HG03442 (cell line): ENCODE measurements around the gene CETN3.
A peak's percentile ranks its signal among the peaks of the same experiment; 100 is the strongest.

Source experiments
- ATAC-seq: cut with Tn5 transposase; IDR thresholded peaks from one replicate; pipeline ENCODE4 v1.9.1; 2021; ENCODE audit warnings: mild to moderate bottlenecking, moderate library complexity; ENCODE audit not compliant: unreplicated experiment

Gene CETN3

DNA sequence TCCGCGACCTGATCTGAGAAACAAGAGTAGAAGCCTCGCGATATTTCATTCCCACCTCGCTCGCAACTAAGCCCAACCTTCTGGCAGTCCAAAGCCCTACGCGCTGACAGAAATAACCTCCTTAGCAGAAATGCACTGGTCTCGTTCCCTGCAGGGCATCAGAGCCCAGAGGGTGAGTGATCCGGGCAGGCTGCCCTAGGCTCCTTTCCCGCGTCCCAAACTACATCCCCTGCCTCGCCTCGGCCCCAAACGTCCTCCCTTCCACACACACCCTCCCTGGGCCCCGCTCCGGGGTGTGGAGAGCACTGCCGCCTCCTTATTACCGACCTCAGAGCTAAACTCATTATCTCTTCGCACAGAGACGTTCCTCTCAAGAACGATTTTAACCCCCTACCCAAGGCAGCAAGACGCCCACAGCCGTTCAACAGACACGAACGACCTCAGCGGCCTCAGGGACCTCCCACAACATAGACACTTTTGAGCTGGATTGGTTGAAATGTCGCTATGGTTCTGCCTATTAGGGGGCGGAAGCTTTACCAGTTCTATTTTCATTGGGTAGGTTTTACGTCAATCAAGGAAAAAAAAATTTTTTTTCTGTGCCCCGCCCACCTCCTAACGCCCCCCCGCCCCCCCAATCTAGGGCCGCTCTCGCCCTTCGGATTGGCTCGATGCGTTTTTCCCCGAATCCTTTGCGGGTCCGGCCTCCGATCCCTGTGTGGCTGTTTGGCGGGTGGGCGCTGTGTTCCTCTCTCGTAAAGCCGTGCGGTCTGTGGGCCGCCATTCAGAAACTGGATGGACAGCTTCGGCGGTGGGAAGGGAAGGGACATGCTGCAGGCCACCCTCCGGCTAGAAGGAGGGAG lies at the start of gene CETN3:
CETN3 (minus strand) TSS at position 439 of the 860 bp plus-strand sequence; CDS start at position 344, 95 bp downstream.
- peak; percentile 91 for ATAC-seq

DNA sequence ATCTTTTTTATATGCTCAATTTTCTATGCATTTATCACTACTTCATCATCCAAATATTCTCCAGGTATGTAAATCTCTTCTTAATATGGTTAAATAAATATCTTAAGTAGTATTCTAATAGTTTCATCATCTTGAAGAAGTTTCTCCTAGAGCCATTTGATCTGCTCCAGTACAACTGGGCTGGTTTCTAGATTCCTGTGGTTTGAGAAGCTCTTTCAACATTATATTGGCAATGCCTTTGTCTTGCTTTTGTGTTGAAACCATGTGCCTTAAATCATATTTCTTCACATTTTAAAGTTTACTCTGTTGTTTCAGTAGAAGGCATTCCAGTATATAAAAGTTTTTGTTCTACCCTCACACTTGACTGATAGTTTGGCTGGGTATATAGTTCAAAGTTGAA lies 37.4 kb upstream of the CETN3 start:
- ATAC-seq = no peak

DNA sequence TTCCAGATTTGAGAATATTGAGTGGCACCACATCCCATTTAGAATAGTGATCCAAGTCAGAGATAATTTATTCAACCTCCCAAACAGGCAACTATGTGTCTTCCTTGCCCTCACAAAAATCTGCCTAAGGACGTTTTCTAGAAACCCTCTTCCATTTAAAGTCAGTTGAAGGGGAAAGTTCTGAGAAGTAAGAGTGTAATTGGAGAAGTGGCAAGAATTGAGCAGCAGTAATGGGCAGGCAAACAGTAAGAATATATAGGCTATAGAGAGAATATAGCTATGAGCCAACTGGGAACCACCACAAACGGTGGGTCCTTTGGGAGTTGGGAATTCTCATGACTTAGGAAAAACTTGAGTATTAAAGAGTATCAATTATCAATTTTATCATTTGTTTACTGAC lies 31.1 kb upstream of the CETN3 start:
- no peak for ATAC-seq

DNA sequence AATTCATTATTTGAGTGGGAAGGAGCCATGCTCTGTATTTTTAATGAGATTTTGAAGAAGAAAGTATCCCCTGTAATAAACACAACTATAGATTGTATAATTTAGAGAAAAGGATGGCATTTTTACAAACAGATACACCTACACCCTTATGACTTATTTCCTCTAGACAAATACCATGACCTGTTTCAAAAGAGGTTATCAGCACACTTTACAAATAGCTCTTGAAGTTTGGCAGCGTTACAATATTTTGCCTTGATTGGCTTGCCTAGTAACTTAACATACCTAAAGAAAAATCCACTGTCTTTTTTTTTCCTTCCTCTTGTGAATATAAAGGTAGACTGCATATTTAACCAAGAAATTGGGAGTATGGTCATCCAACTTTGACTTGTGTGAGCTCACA lies 28.5 kb upstream of the CETN3 start:
- ATAC-seq = no peak

DNA sequence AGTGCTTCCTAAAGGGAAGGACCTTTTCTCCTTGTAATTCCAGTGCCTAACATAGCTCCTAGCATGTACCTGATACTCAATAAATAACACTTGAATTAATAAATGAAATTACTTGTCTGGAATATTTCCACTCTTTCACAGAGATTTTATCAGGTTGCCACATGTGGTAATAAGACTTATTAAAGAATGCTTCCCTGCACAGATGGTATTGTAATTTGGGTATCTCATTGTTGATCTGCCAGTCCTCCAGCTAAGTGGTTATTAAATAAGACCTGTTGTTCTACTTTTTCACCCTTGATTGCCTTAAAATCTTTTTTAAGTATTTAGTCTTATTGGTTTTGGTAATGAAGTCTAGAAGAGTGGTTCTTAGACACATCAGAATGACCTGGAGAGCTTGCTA lies 28.1 kb upstream of the CETN3 start:
- no peak for ATAC-seq

DNA sequence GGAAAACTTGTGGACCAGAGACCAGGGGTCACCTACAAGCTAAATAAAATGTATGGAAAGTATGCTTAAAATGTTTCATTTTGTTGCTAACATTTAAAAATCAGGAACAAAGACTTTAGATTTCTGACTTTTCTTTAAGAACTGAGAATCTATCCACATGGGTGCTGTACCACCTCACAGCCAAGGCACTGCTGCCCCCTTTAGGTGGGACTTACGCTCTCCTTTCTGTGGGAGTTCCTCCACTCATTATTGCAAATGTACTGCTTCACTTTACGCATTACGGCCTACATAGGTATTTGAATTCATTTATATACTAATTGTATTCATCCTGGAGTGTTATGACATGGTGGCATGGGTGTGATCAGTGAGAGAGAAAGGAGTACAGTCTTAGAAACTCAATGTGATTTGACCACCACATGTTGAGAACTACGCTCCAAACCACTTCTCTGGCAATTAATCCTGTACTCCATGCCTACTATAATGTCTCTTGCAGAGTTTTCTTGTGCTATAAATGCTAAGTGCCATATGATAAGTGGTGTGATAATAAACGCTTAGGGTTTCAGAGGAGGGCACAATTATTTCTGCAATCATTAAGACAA lies 24.7 kb upstream of the CETN3 start:
- ATAC-seq = no peak

DNA sequence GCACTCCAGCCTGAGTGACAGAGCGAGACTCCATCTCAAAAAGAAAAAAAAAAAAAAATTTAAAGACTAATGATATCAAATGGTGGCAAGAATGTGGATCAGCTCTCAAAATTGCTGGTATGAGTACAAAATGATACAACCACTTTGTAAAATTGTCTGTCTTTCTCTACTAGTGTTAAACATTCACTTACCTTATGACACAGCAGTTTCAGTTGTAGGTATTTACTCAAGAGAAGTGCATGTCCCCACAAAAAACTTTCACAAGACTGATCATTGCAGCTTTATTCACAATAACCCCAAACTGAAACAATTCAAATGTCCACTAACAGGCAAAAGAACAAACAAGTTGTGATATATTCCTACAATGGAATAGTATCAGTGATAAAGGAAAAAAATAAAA lies 14.7 kb upstream of the CETN3 start:
- ATAC-seq = no peak

DNA sequence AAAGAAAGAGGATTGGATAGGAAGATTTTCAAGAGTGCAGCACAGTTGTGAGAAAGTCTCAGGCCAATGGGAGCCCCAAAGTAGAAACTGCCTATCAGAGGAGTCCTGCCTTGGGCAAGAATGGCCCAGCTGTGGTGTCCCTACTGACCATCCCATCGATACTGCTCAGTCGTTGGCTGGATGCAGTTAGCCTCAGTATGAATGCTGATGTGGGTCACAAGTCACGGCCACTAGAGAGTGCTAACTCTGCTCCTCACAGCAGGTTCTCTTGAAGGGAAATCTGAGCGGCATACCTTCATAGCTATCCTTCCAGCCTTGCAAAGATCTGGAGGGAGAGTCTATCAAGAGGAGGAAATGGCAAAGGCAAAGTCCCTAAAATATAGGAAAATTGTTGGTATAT lies 11.6 kb upstream of the CETN3 start:
- no peak for ATAC-seq

DNA sequence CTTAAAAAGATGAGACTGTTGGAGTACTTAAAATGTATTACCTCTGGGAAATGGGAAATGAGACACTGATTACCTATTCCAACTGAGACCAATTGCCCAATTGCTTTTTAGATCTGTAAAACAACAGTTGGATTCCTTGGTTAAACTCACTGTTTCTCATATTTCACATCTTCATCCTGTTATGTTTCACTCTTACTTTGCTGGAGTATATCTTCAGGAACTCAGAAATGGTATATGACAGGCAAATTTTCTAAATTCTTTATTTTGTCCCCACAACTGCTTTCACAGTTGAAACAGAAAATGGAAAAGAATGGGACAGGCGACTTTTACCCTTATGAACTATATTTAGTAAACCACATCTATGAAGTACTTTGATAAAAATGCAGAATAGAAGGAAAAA lies 8.7 kb upstream of the CETN3 start:
- ATAC-seq = no peak

DNA sequence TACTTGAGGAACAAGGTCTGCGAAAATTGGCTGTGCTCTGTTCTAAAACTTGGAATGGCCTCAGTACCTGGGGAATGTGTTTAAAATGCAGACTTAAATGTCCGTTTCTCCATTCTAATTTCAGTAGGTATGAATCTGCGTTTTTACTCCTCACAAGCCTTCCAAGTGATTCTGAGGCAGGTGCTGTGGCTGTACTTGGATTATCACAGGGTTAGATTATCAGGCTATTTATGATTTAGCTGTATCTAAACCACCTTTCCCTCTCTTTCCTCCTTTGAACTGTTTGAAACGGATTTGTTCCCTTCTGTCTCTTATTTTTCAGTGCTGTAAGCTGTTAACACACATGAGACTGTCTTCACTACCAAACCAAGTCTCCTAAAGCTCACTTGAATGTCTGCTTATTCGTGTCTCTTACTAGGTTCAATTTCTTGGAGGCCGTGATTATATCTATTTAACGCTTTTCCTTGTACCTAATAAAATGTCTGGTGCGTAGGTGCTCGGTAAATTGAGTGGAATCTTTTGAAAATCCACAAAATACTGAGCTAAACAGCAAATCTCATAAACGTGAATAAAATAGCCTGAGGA lies 714 bp upstream of the CETN3 start:
- ATAC-seq = no peak

DNA sequence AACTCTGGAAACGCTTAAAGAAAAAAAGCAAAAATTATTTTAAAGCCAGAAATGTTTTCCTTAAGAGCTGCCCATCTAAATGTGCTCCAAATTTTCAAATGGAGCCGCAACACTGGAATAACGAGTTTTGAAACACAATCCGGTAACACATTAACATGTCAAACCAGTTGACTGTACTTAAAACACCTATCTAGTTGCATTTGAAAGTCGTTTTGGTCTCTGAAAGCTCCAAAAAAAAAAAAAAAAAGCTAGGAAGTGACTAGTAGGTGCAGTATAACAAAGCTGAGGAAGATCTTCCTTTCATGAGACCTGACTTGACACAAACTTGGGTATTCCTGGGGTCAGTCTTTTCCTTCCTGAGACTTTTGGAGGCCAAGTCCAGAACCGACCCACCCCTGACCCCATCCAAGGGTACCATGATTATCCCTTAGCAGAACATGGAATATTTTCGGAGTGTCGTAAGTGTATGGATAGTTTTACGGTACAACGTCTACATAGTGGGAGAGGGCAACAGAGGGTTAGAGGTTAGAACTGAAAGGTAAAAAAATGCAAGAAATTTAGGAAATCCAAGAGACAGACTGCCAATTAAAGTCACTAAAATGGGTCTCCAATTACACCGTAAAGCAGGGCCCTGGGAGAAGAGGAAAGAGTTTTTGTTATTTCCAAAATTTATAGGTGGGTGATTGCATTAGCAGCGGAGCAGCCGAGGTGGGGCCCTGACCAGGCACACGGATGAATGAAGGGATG lies 812 bp downstream of the CETN3 start:
- ATAC-seq = no peak

DNA sequence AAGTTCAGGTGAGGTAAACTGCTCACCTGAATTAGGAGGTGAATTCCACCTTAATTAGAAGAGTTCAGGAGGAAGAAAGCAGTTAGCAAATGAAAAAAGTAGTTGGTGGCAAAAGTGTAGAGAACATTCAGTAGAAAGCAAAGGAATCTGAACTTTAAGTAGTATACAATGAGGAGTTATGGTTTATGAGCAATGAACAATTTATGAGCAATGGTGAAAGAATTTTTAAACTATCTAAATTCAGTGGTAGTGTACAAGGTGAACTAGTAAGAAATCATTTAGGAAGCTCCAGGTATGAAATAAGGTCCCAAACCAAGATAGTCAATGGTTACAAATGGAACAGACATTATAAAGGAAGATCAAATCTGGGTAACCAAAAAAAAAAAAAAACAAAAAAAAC lies 3.1 kb downstream of the CETN3 start:
- ATAC-seq = no peak

DNA sequence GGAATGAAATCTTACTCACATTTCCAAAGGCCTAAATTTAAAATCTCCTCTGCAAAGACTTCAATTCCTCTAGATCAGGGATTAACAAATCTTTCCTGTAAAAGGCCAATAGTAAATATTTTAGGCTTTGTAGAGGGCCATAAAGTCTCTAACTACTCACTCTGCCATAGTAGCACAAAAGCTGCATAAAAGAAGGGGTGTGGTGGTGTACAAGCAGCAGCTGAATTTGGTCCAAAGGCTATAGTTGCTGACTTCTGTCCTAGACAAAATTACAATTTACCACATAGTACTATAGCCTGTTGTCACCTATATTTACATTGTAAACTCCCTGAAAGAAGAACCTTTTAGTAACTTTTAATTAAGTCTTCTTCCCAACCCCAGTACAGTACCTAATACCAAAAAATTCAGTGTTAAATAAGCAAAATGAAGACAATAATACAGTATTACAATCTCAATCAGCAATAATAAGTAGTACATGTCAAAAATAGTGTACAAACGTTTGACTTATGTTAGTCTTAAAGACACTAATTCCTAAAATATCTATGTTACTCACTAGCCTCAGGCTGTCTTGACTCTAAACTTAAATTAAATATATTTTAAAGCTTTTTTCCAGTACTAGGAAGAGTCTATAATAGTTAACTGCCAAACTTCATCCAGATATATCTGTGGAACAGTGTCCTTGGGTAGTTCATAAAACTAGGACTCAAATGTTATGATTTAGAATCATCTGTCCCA lies 6.9 kb downstream of the CETN3 start:
- ATAC-seq = no peak

DNA sequence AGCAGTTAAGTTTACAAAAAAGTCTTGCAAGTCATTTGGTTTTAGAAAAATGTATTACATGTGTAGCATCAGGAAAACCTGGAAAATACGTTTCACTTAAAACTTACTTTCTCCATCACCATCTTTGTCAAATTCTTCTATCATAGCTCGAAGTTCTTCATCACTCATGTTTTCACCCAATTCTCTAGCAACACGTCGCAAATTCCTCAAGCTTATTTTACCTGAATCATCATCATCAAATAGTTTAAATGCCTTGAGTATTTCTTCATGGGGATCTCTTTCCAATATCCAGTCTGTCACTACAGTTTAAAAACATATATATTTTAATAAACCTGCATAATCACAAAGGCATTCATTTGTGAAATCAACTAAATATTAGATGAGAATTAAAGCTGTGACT lies 10.3 kb downstream of the CETN3 start:
- no peak for ATAC-seq

DNA sequence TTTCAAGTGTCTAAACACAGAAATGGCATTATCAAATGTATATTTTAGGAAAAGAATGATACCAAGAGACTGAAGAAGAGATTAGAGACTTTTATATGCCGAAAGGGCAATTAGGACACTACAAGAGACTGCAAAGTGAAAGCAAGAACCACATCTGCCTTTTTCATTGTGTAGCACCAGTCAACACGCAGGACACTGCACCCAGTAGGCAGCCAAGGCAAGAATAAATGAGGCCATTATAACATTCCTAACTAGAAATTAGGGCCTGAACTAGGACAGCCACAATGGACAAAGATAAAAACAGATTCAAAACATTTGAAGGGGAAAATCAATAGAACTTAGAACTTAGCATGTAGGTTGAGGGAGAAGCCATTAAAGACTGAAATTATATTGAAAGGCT lies 10.8 kb downstream of the CETN3 start:
- ATAC-seq = no peak

DNA sequence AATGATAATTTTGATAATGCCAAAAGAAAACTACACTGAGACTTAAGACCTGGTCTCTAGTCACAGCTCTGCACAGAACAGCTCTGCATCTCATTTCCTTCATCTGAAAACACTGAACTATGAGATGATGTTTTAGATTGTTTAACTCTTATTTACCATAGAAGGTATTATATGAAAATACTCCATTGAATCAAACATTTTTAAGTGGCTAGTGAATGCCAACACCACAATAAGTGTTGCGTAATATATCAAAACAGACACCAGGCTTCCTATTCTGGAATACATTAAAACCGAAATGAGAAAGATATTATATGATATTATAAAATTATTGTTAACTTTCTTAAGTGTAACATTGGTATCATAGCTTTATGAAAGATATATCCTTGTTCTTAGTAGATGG lies 14.6 kb downstream of the CETN3 start:
- ATAC-seq = no peak

DNA sequence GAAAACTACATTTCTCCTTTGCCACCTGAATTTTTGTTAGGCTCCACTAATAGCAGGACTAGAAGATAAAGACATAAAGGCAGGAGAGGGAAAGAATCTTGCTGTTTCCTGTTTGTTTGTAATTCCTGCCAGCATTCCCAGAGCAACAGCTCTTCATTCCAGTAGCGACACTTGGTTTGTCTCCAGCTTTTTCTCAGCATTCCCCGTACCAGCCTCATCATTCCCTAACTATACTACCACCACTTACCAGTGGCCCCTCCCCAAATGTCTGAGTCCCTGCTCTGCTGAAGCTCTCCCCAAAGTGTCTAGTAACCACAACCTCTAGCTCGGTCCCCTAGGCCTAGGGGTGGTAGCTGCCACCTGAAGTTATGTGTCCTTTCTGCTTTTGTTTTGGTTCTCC lies 18.6 kb downstream of the CETN3 start:
- ATAC-seq = no peak

DNA sequence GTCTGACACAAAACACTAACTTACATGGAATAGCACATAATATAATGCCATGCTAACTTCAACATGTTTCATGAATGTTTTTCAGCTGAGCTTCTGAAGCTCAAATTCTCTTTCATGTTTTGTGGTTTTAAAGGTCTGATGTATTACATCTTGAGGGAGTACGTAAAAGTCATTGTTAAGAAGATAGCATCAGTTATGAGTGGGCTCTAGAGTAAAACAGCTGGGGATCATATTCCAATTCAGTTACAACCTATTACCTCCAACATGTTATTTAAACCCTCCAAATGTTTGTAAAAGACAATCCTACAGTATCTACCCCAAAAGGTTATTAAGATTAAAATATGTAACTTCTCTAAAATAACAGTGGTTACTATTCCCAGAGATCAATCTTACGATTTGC lies 19.2 kb downstream of the CETN3 start:
- no peak for ATAC-seq

DNA sequence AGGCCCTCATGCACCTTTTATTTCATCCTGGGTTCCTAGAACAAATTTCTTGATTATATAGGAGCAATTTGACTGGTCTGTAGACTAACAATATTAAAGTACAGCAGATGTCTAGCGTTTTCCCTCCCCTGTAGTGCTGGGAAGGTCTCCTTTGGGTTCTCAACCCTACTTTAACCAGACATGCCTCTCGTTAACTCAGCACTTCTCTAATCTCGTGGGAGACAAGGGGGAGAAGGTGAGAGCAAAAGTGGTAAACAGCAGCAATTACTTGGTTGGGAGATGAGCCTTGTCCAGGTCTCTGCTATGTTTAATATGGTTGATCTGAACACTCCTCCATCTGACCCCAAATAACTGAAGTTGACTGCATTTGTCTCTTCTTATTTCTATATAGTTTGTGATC lies 22.0 kb downstream of the CETN3 start:
- no peak for ATAC-seq

DNA sequence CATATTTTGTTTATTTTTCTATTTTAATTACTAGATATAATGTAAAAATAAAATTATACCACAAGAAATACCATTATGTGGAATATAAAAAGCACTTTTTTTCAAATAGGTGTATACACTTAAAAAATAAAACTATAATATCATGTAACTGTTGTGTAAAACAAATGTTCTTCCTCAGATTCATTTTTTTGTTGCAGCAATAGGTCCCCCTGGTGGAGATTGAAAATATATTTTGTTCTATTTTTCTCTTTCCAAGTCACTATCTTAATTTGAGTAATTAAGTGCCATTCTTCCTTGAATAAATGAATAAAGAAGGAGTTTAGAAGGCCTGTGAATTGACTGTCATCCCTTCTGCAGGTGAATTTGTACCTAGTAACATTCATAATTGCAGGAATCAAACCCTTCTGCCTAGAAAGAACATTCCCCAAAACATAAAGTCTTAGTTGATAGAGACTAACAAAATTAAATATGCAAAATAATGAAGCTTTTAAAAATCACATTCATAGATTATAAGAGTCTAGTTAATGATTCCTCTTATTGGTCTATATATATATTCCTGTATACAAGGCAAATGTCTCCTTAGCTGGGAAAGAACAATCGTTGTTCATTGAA lies 23.4 kb downstream of the CETN3 start:
- ATAC-seq = no peak
